Measurements from ENCODE around the gene WDR54. TPM values are rescaled to one million over a fixed set of nuclear protein-coding genes. Genes with fewer than 3 reads are reported as not detected.

Gene WDR54
- polyA plus RNA-seq, 1 of the 3 experiments (the other 2 are of a cell fraction): 61.6 TPM

DNA sequence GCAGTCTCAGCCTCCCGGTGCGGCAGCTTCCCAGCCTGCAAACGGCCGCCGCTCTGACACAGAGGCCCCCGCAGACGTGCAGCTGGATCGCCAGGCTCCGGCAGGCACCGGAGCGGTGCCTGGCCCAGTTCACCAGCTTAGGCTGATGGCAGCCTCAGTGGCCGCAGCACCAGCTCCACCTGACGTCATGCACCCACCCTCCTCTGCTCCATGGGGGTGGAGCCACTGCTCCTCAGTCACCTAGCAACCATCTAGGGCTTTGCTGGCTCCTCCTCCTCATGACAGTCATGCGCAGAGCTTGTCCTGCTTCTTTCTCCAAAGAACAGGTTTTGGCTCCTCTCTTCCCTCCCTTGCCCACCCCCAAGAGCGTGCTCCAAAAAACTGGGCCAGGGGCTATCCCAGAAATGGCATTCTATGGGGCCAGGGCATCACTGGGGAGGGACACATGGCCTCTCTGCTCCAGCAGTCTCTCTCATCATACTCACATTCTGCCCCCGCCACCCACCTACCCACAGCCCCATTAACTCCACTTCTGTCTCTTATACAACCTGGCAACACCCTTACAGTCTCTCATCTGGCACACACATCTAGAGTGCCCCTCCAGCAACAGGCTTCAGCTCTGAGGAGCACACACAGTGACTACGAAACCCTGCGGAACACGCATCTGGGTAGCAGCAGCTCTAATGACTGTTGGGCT lies 46.9 kb upstream of the WDR54 start:
- no peaks in the 10 kb centered on the region for H3F3A ChIP-seq (replicated peaks; ENCODE audit: insufficient read depth)
- H3K9me3 ChIP-seq: no peaks in the 10 kb centered on the region
- no peak overlapping the region for H3K9ac ChIP-seq
- H3K4me1 ChIP-seq (ENCODE audit: control insufficient read depth in 1 of 2, insufficient read depth in 2 of 2, low read depth in 1 of 2, low read length in 1 of 2): peaks cover 8 to 27% of the 10 kb centered on the region in 2 experiments; a peak in 2 of 4 replicates
- ChIA-PET CTCF (interaction anchor here (0.9 to 2.3 kb wide), 4 partner anchors 9 to 125 kb away, joined by 3 to 14 read pairs (median 7); no protein-coding TSS in a partner anchor), POLR2A (interaction anchor here (0.6 to 1.3 kb wide), 6 partner anchors 12 to 136 kb away, joined by 3 to 11 read pairs (median 3); partner anchors contain the start of genes C2orf81, WBP1 and WDR54)
- H3K36me3 ChIP-seq (replicated peaks in 1 of 2; ENCODE audit: control insufficient read depth in 1 of 2, insufficient read depth in 2 of 2, low read length in 1 of 2): peaks cover 3 to 43% of the 10 kb centered on the region in 2 experiments
- peaks cover 32% of the 10 kb centered on the region for H3K79me2 ChIP-seq (ENCODE audit: insufficient read depth)
- 70% methylated on average over 8 of the region's 19 CpGs for WGBS (ENCODE audit: low lambda C conversion rate)
- DNase-seq: peak; percentile 99
- TF ChIP-seq EP300 (IDR thresholded peaks at IDR 0.05; ENCODE audit: borderline replicate concordance in 1 of 2, low read depth in 1 of 2, low read length in 1 of 2) (no peak), CHD2 (IDR thresholded peaks at IDR 0.05; ENCODE audit: low read length, partially characterized antibody) (no peak), FOXJ3 (CRISPR knock-in tag; IDR thresholded peaks at IDR 0.05) (no peak), YY1 (IDR thresholded peaks at IDR 0.05; ENCODE audit: low read depth) (no peak), NRF1 (IDR thresholded peaks at IDR 0.05; ENCODE audit: low read depth, low read length) (peak; percentile 82), SMC3 (IDR thresholded peaks at IDR 0.05; ENCODE audit: low read depth, low read length) (no peak), POLR2AphosphoS5 (IDR thresholded peaks at IDR 0.05; ENCODE audit: low read depth, low read length) (no peak), TCF12 (IDR thresholded peaks at IDR 0.05) (no peak), SIN3A (IDR thresholded peaks at IDR 0.05; ENCODE audit: borderline replicate concordance, low read depth, low read length) (no peak), RCOR1 (IDR thresholded peaks at IDR 0.05; ENCODE audit: low read length) (no peak), MEF2A (IDR thresholded peaks at IDR 0.05; ENCODE audit: borderline replicate concordance, low read depth) (no peak), GATA2 (CRISPR knock-in tag; IDR thresholded peaks at IDR 0.05) (no peak), RXRA (IDR thresholded peaks at IDR 0.05; ENCODE audit: borderline replicate concordance, low read depth) (no peak), GABPA (IDR thresholded peaks at IDR 0.05; ENCODE audit: low read depth) (no peak), TAF1 (IDR thresholded peaks at IDR 0.05; ENCODE audit: borderline replicate concordance, low read depth, low read length) (no peak), MXI1 (IDR thresholded peaks at IDR 0.05; ENCODE audit: low read depth, low read length) (peak; percentile 56; the same call in 1 of the 2 replicates), TEAD4 (IDR thresholded peaks at IDR 0.05; ENCODE audit: borderline replicate concordance, insufficient read depth) (no peak), JUND (IDR thresholded peaks at IDR 0.05) (no peak), RFX5 (IDR thresholded peaks at IDR 0.05; ENCODE audit: low read length) (peak; percentile 38; the same call in 1 of the 2 replicates)
- TF ChIP-seq, protein P1, sequence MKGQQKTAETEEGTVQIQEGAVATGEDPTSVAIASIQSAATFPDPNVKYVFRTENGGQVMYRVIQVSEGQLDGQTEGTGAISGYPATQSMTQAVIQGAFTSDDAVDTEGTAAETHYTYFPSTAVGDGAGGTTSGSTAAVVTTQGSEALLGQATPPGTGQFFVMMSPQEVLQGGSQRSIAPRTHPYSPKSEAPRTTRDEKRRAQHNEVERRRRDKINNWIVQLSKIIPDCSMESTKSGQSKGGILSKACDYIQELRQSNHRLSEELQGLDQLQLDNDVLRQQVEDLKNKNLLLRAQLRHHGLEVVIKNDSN (IDR thresholded peaks at IDR 0.05; ENCODE audit: borderline replicate concordance, low read depth): no peak
- TF ChIP-seq, protein P2, sequence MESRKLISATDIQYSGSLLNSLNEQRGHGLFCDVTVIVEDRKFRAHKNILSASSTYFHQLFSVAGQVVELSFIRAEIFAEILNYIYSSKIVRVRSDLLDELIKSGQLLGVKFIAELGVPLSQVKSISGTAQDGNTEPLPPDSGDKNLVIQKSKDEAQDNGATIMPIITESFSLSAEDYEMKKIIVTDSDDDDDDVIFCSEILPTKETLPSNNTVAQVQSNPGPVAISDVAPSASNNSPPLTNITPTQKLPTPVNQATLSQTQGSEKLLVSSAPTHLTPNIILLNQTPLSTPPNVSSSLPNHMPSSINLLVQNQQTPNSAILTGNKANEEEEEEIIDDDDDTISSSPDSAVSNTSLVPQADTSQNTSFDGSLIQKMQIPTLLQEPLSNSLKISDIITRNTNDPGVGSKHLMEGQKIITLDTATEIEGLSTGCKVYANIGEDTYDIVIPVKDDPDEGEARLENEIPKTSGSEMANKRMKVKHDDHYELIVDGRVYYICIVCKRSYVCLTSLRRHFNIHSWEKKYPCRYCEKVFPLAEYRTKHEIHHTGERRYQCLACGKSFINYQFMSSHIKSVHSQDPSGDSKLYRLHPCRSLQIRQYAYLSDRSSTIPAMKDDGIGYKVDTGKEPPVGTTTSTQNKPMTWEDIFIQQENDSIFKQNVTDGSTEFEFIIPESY (IDR thresholded peaks at IDR 0.05; ENCODE audit: borderline replicate concordance, low read depth): no peak
- TF ChIP-seq, protein P3, sequence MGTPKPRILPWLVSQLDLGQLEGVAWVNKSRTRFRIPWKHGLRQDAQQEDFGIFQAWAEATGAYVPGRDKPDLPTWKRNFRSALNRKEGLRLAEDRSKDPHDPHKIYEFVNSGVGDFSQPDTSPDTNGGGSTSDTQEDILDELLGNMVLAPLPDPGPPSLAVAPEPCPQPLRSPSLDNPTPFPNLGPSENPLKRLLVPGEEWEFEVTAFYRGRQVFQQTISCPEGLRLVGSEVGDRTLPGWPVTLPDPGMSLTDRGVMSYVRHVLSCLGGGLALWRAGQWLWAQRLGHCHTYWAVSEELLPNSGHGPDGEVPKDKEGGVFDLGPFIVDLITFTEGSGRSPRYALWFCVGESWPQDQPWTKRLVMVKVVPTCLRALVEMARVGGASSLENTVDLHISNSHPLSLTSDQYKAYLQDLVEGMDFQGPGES (IDR thresholded peaks at IDR 0.05; ENCODE audit: low read depth, low read length): no peak
- H3K9me2 ChIP-seq: no peaks in the 10 kb centered on the region
- H3K4me3 ChIP-seq (ENCODE audit: low read depth in 2 of 2, low read length in 1 of 2): peak overlapping the region; percentile 28 to 50; a peak in 2 of 4 replicates
- no peaks in the 10 kb centered on the region for H3K27me3 ChIP-seq (ENCODE audit: insufficient read depth)
- peaks cover 19% of the 10 kb centered on the region for H4K20me1 ChIP-seq (ENCODE audit: insufficient read depth)
- no peak overlapping the region for H2AFZ ChIP-seq (ENCODE audit: low read depth)
- H3K27ac ChIP-seq (ENCODE audit: low read depth in 2 of 2, low read length in 1 of 2): peak overlapping the region in 1 of 2 experiments; percentile 55; a peak in 1 of 4 replicates
- peak overlapping the region; percentile 46 for H3K4me2 ChIP-seq
